ENCODE results near the gene ASIC1.

GRCh38 chr12:50119387-50119786 is 62.0 kb downstream of the ASIC1 start:
- no peak for TF ChIP-seq POLR2A (IDR thresholded peaks at IDR 0.05; ENCODE audit: low read depth, low read length)
- TF ChIP-seq TAF1 (IDR thresholded peaks at IDR 0.05; ENCODE audit: borderline replicate concordance, low read depth, low read length) = no peak

Data from GM12892 (cell line).